Inferior parietal cortex (tissue), 1 donor: ENCODE results near the gene TSPAN9.

Experiments used
- DNase-seq: peaks from one replicate; pipeline ENCODE4 v3.0.0-alpha.2; 2016; ENCODE audit errors: extremely low spot score

The TSPAN9 gene, protein sequence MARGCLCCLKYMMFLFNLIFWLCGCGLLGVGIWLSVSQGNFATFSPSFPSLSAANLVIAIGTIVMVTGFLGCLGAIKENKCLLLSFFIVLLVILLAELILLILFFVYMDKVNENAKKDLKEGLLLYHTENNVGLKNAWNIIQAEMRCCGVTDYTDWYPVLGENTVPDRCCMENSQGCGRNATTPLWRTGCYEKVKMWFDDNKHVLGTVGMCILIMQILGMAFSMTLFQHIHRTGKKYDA

DNA sequence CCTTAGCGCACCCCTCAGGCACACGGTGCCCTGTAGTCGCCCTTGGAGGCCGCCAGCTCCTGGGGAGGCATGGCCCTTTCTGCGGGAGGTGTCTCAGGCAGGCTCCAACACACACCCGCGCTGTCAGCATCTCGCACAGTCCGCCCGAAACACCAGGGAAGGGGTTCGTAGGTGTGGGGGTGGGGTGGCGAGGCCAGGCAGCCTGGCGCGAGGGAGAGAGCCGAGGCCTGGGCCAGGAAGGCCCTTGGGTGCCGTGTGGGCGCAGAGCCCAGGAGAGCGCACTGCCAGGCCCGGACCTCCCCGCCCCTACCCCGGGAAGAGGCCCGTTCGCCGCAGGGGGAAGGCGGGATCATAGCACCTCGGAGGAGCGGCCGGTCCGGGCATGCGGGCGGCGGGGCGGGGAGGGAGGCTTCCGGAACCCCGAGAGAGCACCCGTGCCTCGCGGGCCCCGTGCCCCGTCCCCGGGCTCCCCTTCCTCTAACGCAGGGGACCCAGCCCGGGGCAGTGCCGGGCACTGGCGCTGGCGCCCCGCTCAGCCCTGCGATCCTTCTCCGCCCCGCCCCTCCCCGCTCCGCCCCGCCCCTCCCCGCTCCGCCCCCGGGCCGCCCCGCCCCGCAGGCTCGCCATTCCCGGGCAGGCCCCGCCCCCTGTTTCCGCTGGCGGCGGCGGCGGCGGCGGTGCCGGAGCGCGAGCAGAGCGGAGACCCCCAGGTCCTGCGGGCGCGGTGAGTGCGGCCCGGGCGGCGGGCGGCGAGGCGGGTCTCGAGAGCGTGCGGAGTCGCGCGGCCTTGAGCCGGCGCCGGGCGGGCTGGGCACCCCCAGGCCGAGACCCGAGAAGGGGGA lies at the start of gene TSPAN9:
Gene TSPAN9, plus strand, starts transcription at position 650 of the 842 bp plus-strand sequence. CDS start 123,815 bp downstream, outside the sequence.
- DNase-seq, result no peak

DNA sequence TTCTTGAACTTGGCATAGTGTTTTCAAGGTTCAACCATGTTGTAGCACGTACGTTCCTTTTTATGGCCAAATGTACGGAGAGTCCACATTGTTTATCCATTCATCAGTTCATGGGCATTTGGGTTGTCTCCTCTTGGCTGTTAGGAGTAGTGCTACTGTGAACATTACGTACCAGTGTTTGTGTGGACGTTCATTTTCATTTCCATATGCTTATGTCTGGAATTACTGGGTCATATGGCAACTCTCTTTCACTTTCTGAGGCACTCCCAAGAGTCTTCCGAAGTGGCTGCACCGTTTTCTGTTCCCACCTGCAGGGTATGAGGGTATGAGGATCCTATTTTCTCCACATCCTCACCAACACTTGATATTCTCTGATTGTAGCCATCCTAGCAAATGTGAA lies 49.1 kb upstream of the TSPAN9 start:
- no peak for DNase-seq

DNA sequence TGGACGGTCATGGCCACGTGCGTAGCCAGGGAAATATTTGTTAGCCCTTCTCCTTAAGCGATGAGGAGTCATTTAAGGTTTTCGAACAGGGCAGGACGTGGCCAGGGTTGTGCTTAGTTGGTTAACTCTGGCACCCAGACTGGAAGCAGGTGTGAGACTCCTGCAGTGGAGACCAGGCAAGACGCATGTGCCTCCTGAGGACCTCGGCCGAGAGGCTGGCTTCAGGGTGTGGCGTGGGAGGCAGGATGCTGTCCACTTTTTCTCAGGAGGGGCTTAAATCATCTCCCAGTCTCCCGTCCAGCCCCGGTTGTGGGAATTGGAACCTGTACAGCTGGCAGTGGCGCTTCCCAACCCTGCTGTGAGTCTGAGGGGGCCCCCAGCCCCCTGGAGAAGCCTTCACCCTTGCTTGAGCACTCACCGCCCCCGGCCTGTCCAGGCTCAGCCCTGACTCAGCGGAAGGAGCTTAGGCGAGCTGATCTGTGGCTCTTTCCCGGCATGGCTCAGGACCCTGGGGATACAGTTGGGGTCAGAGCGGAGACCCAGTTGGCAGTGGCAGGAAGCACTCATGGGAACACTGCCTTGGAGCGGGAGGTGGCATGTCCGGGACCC lies 46.3 kb upstream of the TSPAN9 start:
- DNase-seq, result no peak

DNA sequence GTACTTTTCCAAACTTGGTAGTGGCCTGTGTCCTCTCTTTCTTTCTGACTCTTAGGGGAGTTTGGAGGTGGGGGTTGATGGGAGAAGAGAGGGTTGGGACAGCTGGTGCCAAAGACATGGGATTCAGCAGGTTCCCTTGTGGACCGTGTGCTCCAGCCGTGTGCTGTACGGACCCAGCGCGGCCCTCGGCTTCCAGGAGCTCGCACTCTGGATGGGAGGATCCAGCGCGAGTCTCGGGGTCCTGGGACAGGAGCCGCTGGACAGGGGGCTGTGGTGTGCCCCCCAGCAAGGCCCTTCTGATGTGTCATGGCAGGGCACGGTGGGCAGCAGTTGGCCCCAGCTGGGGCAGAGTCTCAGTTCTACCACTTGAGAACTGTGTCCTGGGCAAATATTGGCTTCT lies 45.0 kb upstream of the TSPAN9 start:
- DNase-seq, result no peak

DNA sequence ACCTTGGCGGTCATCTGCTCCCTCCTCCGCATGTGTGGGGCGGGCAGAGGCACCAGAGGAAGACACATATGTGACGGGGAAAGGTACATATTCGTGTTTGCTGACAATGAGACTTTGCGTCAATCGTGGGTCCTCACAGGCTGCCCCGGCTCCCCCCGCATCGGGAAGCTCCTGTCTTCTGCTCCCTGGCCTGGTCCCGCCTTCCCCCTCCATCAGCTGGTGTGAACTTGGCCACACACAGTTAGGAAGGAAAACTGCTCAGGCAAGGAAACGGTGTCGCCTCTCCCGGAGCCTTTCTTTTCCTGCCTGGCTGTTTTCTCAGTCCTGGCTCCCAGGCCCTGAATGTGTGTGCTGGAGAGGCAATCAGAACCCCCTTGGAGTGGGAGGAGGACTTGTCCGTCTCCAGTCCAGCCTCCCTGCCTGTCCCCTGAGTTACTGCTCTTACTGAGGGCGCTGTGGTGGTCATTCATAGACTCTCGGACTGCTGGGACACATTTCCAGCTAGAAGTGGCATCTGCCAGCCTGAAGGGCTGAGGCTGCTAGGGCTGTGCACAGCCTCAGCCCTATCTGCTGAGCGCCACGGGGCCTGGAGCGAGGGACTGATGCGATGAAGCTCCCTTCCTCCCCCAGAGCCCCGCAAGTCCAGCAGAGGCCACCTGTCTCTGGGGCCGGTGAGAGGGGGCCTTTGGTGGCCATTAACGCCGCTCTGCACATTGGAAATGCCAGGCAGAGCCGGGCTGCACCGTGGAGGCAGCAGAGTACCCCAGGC lies 44.2 kb upstream of the TSPAN9 start:
- DNase-seq, result no peak

DNA sequence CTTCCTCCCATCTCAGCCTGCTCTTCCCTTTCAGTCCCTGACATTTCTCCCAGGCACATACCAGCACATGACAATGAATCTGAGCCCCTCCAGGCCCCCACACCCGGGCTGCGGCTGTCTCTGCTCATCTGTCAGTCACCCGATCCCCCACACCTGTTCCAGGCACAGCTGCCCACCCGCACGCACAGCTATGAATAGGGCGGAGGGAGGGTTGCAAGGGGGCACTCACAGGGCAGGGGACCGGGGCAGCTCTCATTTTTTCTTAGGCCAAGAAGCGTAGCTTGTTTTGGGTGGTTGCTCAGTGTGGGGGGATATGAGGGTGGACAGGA lies 43.7 kb upstream of the TSPAN9 start:
- no peak for DNase-seq

DNA sequence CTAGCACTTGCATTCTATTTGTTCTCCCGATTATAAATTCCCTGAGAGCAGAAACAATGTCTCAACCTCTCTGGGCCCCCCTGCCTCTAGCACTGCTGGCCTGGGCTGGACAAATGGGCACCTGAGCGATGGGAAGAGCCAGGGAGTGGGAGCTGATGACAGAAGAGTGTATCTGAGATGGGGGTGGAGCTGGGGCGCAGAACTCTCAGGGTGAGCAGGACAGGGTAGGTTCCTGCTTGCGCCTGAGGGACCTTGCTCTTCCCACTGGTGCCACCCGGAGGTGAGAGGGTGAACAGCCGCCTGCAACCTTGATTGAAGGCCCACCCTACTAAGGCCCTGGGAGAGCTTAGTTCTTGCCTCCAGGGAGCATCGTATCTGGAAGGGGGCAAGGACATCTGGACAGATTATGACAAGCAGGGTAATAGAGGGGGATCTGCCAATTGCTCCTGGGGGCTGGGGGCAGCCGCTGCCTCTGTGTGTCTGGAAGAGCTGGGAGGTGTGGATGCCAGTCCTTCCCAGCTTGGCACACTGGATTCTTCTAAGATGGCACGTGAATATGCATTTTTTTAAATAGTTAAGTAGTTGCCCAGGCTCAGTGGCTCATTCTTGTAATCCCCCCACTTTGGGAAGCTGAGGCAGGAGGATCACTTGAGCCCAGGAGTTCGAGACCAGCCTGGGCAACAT lies 43.0 kb upstream of the TSPAN9 start:
- DNase-seq, result peak; percentile 63

DNA sequence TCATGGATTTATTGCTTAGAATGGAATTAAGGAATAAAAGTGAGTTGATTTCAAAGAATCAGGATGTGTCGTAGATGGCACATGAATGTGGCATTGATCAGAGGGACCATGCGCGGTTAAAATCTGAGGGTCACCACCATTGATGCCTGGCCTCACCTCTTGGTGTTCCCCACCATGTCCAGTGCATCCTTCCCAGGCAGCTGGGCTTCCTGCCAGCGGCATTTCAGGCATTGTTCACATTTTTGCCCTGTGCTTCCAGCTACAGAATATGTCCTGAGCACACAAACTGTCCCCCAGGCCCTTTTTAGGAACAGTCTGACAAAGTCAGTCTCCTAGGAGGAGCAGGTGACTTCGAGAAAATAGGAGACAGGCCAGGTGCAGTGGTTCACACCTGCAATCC lies 42.0 kb upstream of the TSPAN9 start:
- DNase-seq, result no peak

DNA sequence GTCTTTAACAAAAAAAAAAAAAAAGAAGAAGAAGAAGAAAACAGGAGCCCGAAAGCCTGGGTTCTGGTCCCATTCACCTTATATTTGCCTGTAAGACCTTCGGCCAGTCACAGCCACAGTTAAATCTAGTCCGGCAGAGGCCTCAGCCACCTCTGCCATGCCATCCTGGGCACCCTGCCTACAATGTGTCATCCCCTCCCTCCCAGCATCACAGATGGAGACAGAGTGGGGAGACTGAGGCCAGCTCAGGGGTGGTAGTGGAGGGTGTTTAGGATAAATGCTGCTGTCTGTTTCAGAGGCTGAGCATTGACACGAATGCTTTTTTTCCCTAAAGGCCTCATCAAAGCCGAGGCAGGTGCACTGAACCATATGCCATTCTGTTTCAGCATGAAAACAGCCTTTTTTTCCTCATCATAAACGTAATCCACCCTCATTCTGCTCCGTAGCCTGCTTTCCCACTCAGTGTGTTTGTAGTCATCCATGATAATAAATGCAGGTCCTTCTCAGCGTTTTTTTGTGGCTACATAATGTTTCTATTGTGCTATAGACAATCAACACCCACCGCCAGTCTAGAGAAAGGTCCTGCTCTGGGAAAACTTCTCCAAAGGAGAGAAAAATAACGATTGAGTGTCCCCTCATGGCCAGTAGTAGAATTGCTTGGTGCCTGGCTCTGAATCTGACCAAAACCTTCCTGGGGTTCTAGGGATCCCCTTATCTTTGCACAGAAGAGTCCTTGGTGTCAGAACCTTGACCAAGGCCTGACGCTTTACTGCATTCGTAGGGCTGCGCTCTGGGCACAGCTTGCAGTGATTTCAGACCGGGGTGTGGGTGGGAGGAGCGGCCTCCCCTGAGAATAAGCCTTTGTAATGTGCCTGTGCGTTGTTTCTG lies 41.1 kb upstream of the TSPAN9 start:
- DNase-seq, result peak; percentile 78

DNA sequence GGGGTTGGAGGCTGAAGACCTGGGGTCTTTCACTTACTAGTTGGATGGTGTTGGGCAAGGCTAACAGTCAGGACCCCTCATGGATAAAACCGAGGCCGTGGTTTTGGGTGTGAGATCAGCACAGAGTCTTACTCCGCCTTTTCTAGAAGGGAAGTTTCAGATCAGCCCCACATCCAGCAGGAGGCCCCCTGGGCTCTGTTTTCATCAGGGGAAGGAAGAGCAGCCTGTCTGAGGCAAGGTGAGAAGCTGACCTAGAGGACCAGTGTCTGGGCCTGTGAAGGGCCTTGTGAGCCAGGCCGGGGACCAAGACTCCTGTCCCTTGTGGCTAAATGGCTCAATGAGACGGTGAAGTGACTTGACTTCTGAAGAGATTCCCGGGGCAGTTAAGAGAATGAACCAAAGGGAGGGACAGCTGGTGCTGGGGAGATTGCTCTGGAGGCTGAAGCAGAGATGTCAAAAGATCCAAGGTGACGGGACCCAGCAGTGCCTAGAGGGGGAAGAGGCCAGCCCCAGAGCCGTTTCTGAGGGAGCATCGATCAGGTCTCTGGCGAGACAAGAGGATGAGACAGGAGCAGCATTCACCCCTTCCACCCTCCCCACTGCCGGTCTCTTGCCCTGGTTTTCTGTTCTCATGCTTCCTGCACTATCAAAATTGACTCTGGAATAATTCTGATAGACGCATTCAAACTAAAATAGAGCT lies 40.1 kb upstream of the TSPAN9 start:
- no peak for DNase-seq

DNA sequence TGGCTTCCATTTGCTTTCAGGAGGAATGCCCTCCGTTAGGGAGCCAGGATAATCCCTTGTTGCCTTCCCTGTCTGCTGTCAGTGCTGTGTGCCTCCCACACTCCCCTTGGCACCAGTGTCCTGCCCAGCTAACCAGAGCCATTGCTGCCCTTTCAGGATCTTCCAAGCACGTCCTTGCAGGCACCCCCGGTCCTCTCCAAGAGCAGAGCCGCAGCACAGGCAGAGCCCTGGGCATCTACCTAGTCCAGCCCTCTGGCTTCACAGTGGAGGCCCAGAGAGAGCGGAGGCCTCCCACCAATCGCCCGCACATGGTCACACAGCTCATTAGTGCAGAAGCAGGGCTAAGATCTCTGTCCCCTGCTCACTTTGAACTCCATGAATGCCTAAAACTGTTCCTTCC lies 39.0 kb upstream of the TSPAN9 start:
- DNase-seq, result no peak

DNA sequence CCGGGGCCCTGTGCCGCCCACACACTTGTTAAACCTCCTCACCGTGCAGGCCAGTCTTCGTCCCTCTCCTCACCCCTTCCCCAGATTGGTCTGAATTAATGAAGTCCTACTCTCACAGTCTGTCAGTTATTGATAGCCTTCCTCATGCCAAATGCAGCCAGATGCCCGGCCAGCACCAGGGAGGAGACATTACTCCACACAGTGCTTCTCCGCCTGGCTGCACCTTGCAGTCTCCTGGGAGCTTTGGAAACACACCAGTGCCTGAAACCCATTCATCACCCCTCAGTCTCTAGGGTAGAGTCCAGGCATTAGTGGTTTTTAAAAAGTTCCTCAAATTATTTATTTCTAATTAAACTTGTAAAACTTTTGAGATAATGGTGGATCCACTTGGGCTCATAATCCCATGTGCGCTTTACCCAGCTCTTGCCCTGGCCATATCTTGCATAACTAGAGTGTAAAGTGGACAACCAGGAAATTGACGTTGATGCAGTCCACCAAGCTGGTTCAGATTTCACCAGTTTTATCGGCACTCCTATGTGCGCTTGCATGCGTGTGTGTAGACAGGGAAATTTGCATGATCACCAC lies 38.2 kb upstream of the TSPAN9 start:
- DNase-seq, result no peak

DNA sequence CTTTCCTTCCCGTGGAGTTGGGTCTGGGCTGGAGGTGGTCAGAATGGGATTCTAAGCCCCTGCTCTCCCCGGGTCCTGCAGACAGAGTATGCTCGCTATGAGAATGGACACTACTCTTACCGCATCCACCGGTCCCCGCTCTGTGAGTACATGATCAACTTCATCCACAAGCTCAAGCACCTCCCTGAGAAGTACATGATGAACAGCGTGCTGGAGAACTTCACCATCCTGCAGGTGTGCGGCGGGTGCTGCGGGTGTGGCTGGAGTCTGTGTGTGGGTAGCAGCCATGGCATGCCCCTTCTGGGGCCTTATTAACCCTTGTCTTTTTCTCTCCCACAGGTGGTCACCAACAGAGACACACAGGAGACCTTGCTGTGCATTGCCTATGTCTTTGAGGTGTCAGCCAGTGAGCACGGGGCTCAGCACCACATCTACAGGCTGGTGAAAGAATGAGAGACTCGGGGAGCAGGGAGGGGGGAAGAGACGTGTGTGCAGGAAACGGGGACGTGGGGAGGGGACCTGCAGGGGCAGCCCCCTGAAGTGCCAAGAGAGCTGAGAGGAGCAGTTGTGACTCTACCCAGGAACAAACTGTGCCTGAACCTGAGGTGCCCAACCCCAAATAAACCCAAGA lies 37.0 kb upstream of the TSPAN9 start:
- no peak for DNase-seq

DNA sequence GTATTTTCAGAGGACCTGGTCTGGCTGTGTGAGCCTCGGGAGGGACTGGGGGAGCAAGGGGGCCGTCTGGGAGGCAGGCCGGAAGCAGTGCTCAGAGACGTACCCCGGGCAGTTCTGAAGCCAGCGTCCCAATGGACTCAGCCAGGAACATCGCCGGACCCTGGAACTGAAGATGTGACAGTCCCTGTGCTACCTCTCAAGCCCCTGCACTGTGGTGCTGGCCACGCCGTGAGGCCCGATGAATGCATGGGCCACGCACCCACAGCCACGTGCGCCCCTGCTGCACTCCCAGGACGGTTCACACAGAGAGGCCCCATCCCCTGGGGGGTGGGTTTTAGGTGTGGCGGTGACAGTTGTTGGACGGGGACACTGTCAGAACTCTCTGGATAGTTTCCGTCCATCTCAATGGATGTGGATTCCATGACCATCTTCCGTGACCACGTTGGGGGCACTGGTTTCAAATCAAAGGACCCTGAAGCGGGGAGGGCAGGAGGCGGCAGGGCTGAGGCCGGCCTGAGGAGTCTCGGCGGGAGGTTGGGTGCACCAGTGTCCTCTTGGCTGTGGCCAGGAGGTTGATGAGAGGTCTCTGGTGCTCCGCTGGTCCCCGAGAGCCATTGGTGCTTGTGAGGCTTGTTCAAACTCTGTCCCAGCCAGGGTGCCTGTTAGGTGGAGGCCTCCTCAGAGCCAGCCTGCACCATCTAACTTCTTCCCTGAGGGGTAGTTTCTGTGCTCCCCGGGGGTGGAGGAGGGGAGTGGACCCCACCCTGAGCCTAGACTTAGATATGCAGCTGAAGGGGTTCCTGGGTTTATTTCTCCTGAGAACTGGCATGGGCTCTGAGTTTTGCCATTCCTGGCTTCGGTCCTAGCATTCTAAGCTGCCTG lies 36.3 kb upstream of the TSPAN9 start:
- DNase-seq, result no peak

DNA sequence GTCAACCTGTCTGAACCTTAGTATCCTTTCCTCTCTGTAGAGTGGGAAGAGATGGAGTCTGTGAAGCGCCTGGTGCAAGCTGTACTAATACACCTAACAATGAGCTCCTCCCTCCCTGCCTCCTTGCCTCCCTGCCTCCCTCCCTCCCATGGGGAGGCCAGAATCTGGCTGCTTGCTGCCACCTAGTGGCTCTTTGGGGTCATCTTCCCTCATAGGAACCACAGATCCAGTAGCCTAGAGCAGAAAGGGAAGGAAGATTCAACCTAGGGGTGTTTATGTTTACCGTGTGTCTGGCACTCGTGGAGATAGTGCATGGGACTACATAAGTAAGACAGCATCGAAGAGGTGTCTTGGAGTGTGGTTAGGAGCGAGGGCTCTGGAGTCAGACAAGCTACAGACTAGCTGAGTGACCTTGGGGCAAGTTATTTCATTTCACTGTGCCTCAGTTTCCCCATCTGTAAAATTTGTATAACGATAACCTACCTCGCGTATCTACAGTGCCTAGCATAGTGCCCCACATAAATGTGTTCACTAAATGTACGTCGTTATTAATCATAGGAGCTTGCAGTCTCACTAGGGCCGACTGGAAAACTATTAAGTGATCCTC lies 35.5 kb upstream of the TSPAN9 start:
- DNase-seq, result peak; percentile 94

DNA sequence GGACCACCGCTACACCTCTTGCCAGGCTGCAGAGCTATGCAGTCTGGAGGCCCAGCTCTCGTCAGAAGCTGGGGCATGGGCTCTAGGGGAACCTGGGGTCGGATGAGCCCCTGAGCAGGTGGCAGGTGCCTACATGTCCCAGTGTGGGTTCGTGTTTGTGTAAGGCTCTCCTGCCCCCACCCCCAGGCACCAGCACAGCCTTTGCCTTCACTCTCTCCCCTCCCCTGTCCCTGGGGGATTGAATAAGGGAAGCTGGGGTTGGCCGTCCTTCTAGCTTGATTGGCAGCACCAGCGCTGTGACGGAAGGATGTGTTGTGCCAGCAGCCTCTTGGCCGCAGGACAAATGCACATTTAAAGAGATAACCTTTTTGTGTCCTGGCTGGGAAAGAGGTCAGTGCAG lies 34.8 kb upstream of the TSPAN9 start:
- no peak for DNase-seq

DNA sequence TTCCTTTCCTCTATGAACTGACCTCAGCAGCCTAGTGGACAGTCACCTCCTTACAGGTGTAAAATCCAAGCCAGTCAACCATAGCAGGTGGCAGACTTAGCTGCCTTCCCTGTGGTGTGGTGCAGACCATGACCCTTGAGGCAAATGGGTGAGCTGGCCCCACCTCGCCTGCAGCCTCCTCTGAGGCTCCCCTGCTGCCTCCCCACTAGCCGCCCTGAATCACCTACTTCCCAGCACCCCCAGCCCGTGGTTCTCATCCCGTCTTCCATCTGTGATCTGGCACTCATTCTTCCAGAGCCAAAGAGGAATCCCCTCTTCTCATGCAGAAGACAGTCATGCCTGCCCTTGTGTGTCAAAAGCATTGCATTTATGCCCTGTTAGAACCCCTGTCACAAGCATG lies 34.4 kb upstream of the TSPAN9 start:
- DNase-seq, result no peak

DNA sequence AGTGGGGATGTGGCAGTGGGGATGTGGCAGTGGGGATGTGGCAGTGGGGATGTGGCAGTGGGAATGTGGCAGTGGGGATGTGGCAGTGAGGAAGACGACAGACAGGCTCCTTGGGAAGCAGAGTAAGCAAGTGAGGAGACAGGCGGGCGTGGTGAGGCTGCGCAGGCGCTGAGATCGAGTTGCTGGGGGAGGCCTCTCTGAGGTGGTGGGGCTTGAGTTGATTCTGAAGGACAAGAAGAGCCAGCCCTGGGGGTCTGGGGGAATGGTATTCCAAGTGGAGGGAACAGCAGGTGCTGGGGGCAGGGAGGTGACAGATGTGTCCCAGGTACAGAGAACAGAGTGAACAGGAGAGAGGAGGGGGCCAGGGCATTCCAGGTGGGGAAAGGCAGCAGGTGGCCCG lies 33.8 kb upstream of the TSPAN9 start:
- no peak for DNase-seq
